Measurements from ENCODE around the gene ABCG2. TPM values are rescaled to one million over a fixed set of nuclear protein-coding genes. Genes with fewer than 3 reads are reported as not detected.

ABCG2 gene
- total RNA-seq (1 to 10 TPM in 1 of 2 experiments, under 1 TPM in 1; 0.89 to 1.4 TPM), polyA plus RNA-seq (0.54 TPM)

DNA sequence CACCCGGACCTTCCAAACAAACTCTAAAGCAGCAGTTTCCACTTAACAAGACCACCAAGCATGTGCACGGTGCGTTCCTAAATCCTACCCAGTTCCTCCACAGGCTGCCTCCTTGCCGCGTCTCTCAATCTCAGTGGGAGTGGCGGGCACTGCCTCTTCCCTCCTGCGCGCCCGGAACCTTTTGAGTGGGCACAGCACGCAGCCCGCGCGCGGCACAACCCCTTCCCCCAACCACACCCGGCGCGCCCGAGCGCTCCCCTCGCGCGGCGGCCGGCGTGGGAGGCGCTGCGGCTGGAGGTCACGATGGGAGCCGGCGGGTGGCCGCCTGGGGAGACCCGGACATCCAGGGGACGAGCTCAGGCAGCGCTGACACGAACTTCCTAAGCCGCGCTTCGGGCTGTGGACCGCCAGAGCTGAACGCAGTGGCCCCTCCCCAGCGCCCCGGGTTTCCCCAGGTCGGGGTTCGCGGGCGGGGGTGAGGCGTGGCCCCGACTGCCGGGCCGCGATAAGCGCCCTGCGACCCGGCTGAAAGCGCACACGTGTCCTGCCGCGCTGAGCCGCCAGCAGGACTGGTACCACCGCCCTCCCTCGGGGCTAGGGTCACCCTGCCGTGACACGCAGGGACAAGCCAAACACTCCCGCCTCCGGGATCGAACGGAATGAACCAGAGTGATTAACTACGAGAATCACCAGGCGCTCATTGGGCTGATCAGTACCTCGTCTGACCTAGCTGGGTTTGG, at the start of gene ABCG2:
ABCG2 (minus strand) TSS at position 151 of the 740 bp plus-strand sequence. CDS start 18,644 bp downstream, outside the sequence.
- Histone ChIP-seq H3K27me3 (ENCODE audit: insufficient read depth, low read length, poor library complexity, severe bottlenecking) (no peaks in the 10 kb centered on the region), H3K4me3 (ENCODE audit: low read length) (peak within 1 kb of the TSS; percentile 41), H3K9me3 (ENCODE audit: low read length) (no peaks in the 10 kb centered on the region), H3K36me3 (ENCODE audit: insufficient read depth, low read length) (no peaks in the 10 kb centered on the region), H3K27ac (ENCODE audit: low read depth, low read length) (no peak within 1 kb of the TSS), H3K4me1 (ENCODE audit: insufficient read depth, low read length) (no peaks in the 10 kb centered on the region)
- POLR2A ChIA-PET = no interaction called here
- Mint-ChIP-seq H3K27ac (peak within 1 kb of the TSS in 4 of 8 donors; percentile 0 to 48 (median 33)), H3K27me3 (peaks cover 0 to 18% of the 10 kb centered on the region in 2 donors), H3K4me3 (peak within 1 kb of the TSS; percentile 74 to 83 (median 77)), H3K36me3 (no peaks in the 10 kb centered on the region), H3K4me1 (peaks cover 10 to 15% (median 15%) of the 10 kb centered on the region in 3 donors), H3K9me3 (no peaks in the 10 kb centered on the region)
- CTCF ChIA-PET = no interaction called here
- DNase-seq = peak; percentile 0 to 48 (median 21)

- peaks cover 0 to 6% (median 0%) of the 10 kb centered on the region in 3 donors for H3K4me1 Mint-ChIP-seq
- no peak overlapping the region for H3K4me3 Mint-ChIP-seq
- no peaks in the 10 kb centered on the region for H3K9me3 ChIP-seq (ENCODE audit: low read length)
- no peaks in the 10 kb centered on the region for H3K27me3 ChIP-seq (ENCODE audit: insufficient read depth, low read length, poor library complexity, severe bottlenecking)
- DNase-seq = no peak
- H3K36me3 ChIP-seq (ENCODE audit: insufficient read depth, low read length) = no peaks in the 10 kb centered on the region
- H3K4me1 ChIP-seq (ENCODE audit: insufficient read depth, low read length) = no peaks in the 10 kb centered on the region
- ChIA-PET POLR2A (interaction anchor here (0.6 kb wide), 1 partner anchor 151 kb away, joined by 4 read pairs; no protein-coding TSS in a partner anchor), CTCF (interaction anchor here (1.4 to 1.9 kb wide), 2 partner anchors 11 to 306 kb away, joined by 4 to 5 read pairs; no protein-coding TSS in a partner anchor)
- no peaks in the 10 kb centered on the region for H3K9me3 Mint-ChIP-seq
- H3K27ac ChIP-seq (ENCODE audit: low read depth, low read length) = no peak overlapping the region
- H3K36me3 Mint-ChIP-seq = no peaks in the 10 kb centered on the region
- peaks cover under 1 to 2% of the 10 kb centered on the region in 2 donors for H3K27me3 Mint-ChIP-seq
- no peak overlapping the region for H3K27ac Mint-ChIP-seq
- no peak overlapping the region for H3K4me3 ChIP-seq (ENCODE audit: low read length)
Measured at GRCh38 chr4:88208156-88208555, 49.7 kb upstream of the ABCG2 start.

GRCh38 chr4:88207171-88207570, 48.7 kb upstream of the ABCG2 start:
- Mint-ChIP-seq H3K9me3 (no peaks in the 10 kb centered on the region), H3K27ac (no peak overlapping the region), H3K36me3 (no peaks in the 10 kb centered on the region), H3K27me3 (peaks cover 0 to 4% of the 10 kb centered on the region in 2 donors), H3K4me1 (peaks cover 0 to 5% (median 0%) of the 10 kb centered on the region in 3 donors), H3K4me3 (no peak overlapping the region)
- no peaks in the 10 kb centered on the region for H3K9me3 ChIP-seq (ENCODE audit: low read length)
- DNase-seq = no peak
- H3K4me3 ChIP-seq (ENCODE audit: low read length) = no peak overlapping the region
- no peaks in the 10 kb centered on the region for H3K36me3 ChIP-seq (ENCODE audit: insufficient read depth, low read length)
- no peak overlapping the region for H3K27ac ChIP-seq (ENCODE audit: low read depth, low read length)
- H3K4me1 ChIP-seq (ENCODE audit: insufficient read depth, low read length) = no peaks in the 10 kb centered on the region
- H3K27me3 ChIP-seq (ENCODE audit: insufficient read depth, low read length, poor library complexity, severe bottlenecking) = no peaks in the 10 kb centered on the region
- ChIA-PET POLR2A (no interaction called here), CTCF (interaction anchor here (1.0 to 1.9 kb wide), 5 partner anchors 9 to 307 kb away, joined by 3 to 5 read pairs (median 4); no protein-coding TSS in a partner anchor)

DNA sequence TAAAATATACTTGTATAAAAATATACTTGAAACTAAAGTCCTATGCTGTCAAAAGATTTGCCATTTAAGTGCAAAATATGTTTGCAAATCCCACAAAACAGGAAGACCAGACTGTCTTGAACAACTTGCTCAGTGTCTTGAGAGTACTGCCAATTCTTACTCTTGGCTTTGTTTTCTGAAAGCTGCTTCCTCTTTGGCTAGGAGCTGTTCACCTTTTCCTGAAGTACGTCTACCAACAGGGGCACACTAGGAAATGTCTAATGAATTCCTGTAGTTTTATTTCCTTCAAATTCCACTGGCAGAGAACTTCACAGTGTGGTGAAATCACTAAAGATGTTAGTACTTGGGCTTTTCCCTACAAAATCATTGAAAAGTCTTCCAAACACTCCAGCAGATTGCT, 46.4 kb upstream of the ABCG2 start:
- no peaks in the 10 kb centered on the region for H3K4me1 ChIP-seq (ENCODE audit: insufficient read depth, low read length)
- H3K4me3 ChIP-seq (ENCODE audit: low read length) = no peak overlapping the region
- ChIA-PET POLR2A (no interaction called here), CTCF (no interaction called here)
- no peaks in the 10 kb centered on the region for H3K9me3 ChIP-seq (ENCODE audit: low read length)
- DNase-seq = no peak
- peaks cover 2 to 10% of the 10 kb centered on the region in 2 donors for H3K27me3 Mint-ChIP-seq
- no peaks in the 10 kb centered on the region for H3K4me1 Mint-ChIP-seq
- no peaks in the 10 kb centered on the region for H3K36me3 ChIP-seq (ENCODE audit: insufficient read depth, low read length)
- no peaks in the 10 kb centered on the region for H3K36me3 Mint-ChIP-seq
- no peaks in the 10 kb centered on the region for H3K27me3 ChIP-seq (ENCODE audit: insufficient read depth, low read length, poor library complexity, severe bottlenecking)
- no peaks in the 10 kb centered on the region for H3K9me3 Mint-ChIP-seq
- H3K27ac ChIP-seq (ENCODE audit: low read depth, low read length) = no peak overlapping the region
- no peak overlapping the region for H3K4me3 Mint-ChIP-seq
- H3K27ac Mint-ChIP-seq = no peak overlapping the region

DNA sequence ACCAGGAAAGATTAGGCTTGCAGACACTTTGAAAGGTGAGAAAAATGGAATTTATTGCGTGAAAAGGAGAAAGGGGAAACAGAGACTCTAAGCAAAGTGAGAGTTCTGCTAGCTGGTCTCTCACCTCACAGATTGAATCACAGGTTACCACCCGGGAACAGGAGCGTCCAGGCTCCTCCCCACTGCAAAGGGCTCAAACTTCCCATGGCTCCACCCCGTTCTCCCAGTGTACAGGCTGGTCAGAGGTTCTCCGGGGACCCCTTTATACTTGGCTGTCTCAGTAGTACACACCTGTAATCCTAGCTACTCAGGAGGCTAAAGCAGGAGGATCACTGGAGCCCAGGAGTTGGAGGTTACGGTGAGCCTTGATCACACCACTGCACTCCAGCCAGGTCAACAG, 44.0 kb upstream of the ABCG2 start:
- peaks cover 2 to 10% of the 10 kb centered on the region in 2 donors for H3K27me3 Mint-ChIP-seq
- no peaks in the 10 kb centered on the region for H3K9me3 ChIP-seq (ENCODE audit: low read length)
- no peak overlapping the region for H3K4me3 ChIP-seq (ENCODE audit: low read length)
- no peak overlapping the region for H3K4me3 Mint-ChIP-seq
- H3K36me3 ChIP-seq (ENCODE audit: insufficient read depth, low read length) = no peaks in the 10 kb centered on the region
- no peaks in the 10 kb centered on the region for H3K9me3 Mint-ChIP-seq
- H3K36me3 Mint-ChIP-seq = no peaks in the 10 kb centered on the region
- no peak overlapping the region for H3K27ac Mint-ChIP-seq
- ChIA-PET POLR2A (no interaction called here), CTCF (interaction anchor here (2.8 kb wide), 1 partner anchor 9 kb away, joined by 14 read pairs; no protein-coding TSS in a partner anchor)
- no peak for DNase-seq
- H3K27me3 ChIP-seq (ENCODE audit: insufficient read depth, low read length, poor library complexity, severe bottlenecking) = no peaks in the 10 kb centered on the region
- no peaks in the 10 kb centered on the region for H3K4me1 ChIP-seq (ENCODE audit: insufficient read depth, low read length)
- no peak overlapping the region for H3K27ac ChIP-seq (ENCODE audit: low read depth, low read length)
- H3K4me1 Mint-ChIP-seq = no peaks in the 10 kb centered on the region

DNA sequence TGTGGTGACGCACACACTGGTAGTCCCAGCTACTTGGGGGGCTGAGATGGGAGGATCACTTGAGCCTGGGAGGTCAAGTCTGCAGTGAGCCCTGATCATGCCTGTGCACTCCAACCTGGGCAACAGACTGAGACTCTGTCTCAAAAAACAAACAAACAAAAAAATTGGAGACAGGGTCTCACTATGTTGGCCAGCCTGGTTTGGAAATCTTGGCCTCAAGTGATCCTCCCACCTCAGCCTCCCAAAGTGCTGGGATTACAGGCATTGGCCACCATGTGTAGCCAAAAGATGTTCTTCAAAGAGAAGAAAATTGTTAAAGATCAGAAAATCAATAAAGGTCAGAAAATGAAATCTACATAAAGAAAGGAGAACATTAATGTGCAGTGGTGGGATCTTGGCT, 41.7 kb upstream of the ABCG2 start:
- H3K36me3 ChIP-seq (ENCODE audit: insufficient read depth, low read length) = no peaks in the 10 kb centered on the region
- CTCF ChIA-PET = no interaction called here
- Mint-ChIP-seq H3K36me3 (no peaks in the 10 kb centered on the region), H3K9me3 (no peaks in the 10 kb centered on the region), H3K27me3 (peaks cover 2 to 10% of the 10 kb centered on the region in 2 donors), H3K27ac (peak overlapping the region in 1 of 8 donors; percentile 65), H3K4me1 (no peaks in the 10 kb centered on the region), H3K4me3 (no peak overlapping the region)
- POLR2A ChIA-PET = no interaction called here
- H3K4me3 ChIP-seq (ENCODE audit: low read length) = no peak overlapping the region
- no peaks in the 10 kb centered on the region for H3K27me3 ChIP-seq (ENCODE audit: insufficient read depth, low read length, poor library complexity, severe bottlenecking)
- no peak for DNase-seq
- H3K9me3 ChIP-seq (ENCODE audit: low read length) = no peaks in the 10 kb centered on the region
- H3K27ac ChIP-seq (ENCODE audit: low read depth, low read length) = no peak overlapping the region
- H3K4me1 ChIP-seq (ENCODE audit: insufficient read depth, low read length) = no peaks in the 10 kb centered on the region

DNA sequence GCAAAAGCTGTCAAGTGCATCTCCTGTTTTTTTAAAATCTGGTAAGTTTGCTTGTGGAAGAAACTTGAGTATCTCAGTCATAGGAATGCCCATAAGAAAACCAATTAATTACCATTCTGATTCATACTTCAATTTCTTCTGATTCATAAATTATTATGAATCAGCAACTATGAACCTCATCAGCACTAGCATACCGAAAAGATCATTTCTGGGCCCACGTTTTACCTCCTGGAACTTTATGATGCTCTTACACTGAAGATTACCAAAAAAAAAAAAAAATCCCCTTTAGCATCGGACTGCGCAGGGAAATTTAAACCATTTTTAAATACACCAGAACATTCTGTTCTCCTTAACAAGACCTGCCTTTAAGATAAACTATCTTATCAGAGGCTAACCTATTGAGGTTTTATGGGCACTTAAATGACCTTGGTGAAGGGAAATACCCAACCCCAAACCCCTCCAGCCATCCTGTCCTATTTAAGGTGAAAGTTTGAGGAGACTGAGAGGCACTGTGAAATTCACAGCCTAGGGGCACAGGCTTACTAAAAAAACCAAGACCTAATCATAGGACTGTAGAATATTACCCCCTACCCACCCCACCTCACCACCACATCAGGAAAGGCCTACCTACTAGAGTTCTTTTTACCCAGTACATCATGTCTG, 38.2 kb upstream of the ABCG2 start:
- no peak overlapping the region for H3K4me3 Mint-ChIP-seq
- Histone ChIP-seq H3K4me3 (ENCODE audit: low read length) (no peak overlapping the region), H3K9me3 (ENCODE audit: low read length) (no peaks in the 10 kb centered on the region), H3K36me3 (ENCODE audit: insufficient read depth, low read length) (no peaks in the 10 kb centered on the region), H3K27ac (ENCODE audit: low read depth, low read length) (no peak overlapping the region), H3K4me1 (ENCODE audit: insufficient read depth, low read length) (no peaks in the 10 kb centered on the region), H3K27me3 (ENCODE audit: insufficient read depth, low read length, poor library complexity, severe bottlenecking) (no peaks in the 10 kb centered on the region)
- H3K27ac Mint-ChIP-seq = no peak overlapping the region
- DNase-seq = no peak
- ChIA-PET CTCF (interaction anchor here (1.5 to 2.2 kb wide), 2 partner anchors 14 to 16 kb away, joined by 3 to 9 read pairs; no protein-coding TSS in a partner anchor), POLR2A (no interaction called here)
- H3K9me3 Mint-ChIP-seq = no peaks in the 10 kb centered on the region
- peaks cover 2 to 3% of the 10 kb centered on the region in 2 donors for H3K27me3 Mint-ChIP-seq
- H3K4me1 Mint-ChIP-seq = no peaks in the 10 kb centered on the region
- H3K36me3 Mint-ChIP-seq = no peaks in the 10 kb centered on the region

DNA sequence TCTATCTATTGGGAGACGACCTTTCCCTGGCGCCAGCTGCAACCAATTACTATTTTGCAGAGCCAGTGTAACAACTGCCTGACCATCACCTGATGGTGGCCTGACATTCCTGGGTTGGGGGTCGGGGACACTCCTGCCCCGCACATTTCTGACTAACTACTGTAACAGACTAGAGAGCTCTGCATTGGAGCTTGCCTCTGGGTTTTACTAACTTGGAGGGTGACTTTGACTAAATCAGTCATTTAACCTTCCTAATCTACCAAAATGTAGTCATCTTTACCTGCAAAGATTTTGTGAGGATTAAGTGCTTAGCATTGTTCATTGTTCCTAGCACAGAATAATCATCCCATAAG, 37.5 kb upstream of the ABCG2 start:
- Histone ChIP-seq H3K4me3 (ENCODE audit: low read length) (no peak overlapping the region), H3K4me1 (ENCODE audit: insufficient read depth, low read length) (no peaks in the 10 kb centered on the region), H3K9me3 (ENCODE audit: low read length) (no peaks in the 10 kb centered on the region), H3K27ac (ENCODE audit: low read depth, low read length) (no peak overlapping the region), H3K27me3 (ENCODE audit: insufficient read depth, low read length, poor library complexity, severe bottlenecking) (no peaks in the 10 kb centered on the region), H3K36me3 (ENCODE audit: insufficient read depth, low read length) (no peaks in the 10 kb centered on the region)
- no peaks in the 10 kb centered on the region for H3K36me3 Mint-ChIP-seq
- no peak overlapping the region for H3K4me3 Mint-ChIP-seq
- ChIA-PET POLR2A (no interaction called here), CTCF (interaction anchor here (1.6 kb wide), 1 partner anchor 11 kb away, joined by 3 read pairs; no protein-coding TSS in a partner anchor)
- no peak overlapping the region for H3K27ac Mint-ChIP-seq
- H3K9me3 Mint-ChIP-seq = no peaks in the 10 kb centered on the region
- H3K27me3 Mint-ChIP-seq = peaks cover 0 to 2% of the 10 kb centered on the region in 2 donors
- no peaks in the 10 kb centered on the region for H3K4me1 Mint-ChIP-seq
- no peak for DNase-seq

Data from CD8-positive, alpha-beta memory T cell (primary cell).